H1 (cell line): ENCODE measurements around the gene PTAR1. TPM values are rescaled to one million over a fixed set of nuclear protein-coding genes. Genes with fewer than 3 reads are reported as not detected.

ENCODE experiments used
- CTCF ChIA-PET: fragments of 300-600 bp; sonication (Branson Sonifier 250); formaldehyde crosslinking; loops from one replicate; lab custom pipeline; 2021; ENCODE audit not compliant: partially characterized antibody; lab: Charles Lee
- POLR2A ChIA-PET: fragments of 300-600 bp; sonication (Branson Sonifier 250); formaldehyde crosslinking; loops from one replicate; lab custom pipeline; 2021; ENCODE audit warnings: inconsistent platforms; ENCODE audit not compliant: partially characterized antibody; lab: Charles Lee
- DNase-seq, 2 experiments: peaks; one replicate each; pipeline versions ENCODE4 v3.0.0 to v3.0.0-alpha.2; 2010 to 2022; ENCODE audit warnings: low spot score in 2 of 2, low read depth in 1 of 2, mixed read lengths in 1 of 2
- FAIRE-seq: peaks from 2 replicates; lab custom pipeline; 2011; peaks lifted over from hg19 to GRCh38; lab: Jason Lieb, UNC
- H2AFZ ChIP-seq: 2 replicates; pipeline ENCODE4 v1.8.1; 2012; ENCODE audit warnings: low read length, inconsistent platforms
- H2AK5ac ChIP-seq: 2 replicates; pipeline ENCODE4 v1.6.1; 2013; ENCODE audit warnings: low read depth, low read length
- H2BK120ac ChIP-seq: replicated peaks from 2 replicates; pipeline ENCODE3; 2013; ENCODE audit warnings: low read depth, low read length, inconsistent platforms
- H2BK12ac ChIP-seq: 2 replicates; pipeline ENCODE4 v1.6.1; 2013; ENCODE audit warnings: low read depth, low read length
- H2BK15ac ChIP-seq: 2 replicates; pipeline ENCODE4 v1.6.1; 2013; ENCODE audit warnings: low read length
- H2BK20ac ChIP-seq: 2 replicates; pipeline ENCODE4 v1.6.1; 2013; ENCODE audit warnings: low read length
- H2BK5ac ChIP-seq: 2 replicates; pipeline ENCODE4 v1.6.1; 2013; ENCODE audit warnings: low read depth, low read length
- H3K14ac ChIP-seq: 2 replicates; pipeline ENCODE4 v1.6.1; 2013; ENCODE audit warnings: inconsistent platforms; ENCODE audit not compliant: insufficient read length
- H3K18ac ChIP-seq: 2 replicates; pipeline ENCODE4 v1.6.1; 2013; ENCODE audit warnings: low read length; ENCODE audit errors: extremely low read depth
- H3K23ac ChIP-seq: 2 replicates; pipeline ENCODE4 v1.6.1; 2013; ENCODE audit warnings: inconsistent platforms; ENCODE audit not compliant: insufficient read length
- H3K23me2 ChIP-seq: 2 replicates; pipeline ENCODE4 v1.6.1; 2013; ENCODE audit warnings: low read depth, low read length
- H3K27ac ChIP-seq: 2 replicates; pipeline ENCODE4 v1.6.1; 2011; ENCODE audit warnings: low read depth, low read length, inconsistent platforms
- H3K27me3 ChIP-seq, 4 experiments: replicated peaks in 1 of 4; 1 replicate in 1 of 4; 2 replicates in 3 of 4; pipeline versions ENCODE4 v1.6.1 to v1.8.1; 2011 to 2013; ENCODE audit warnings: low read length in 3 of 4, mild to moderate bottlenecking in 3 of 4, inconsistent platforms in 2 of 4, mixed read lengths in 2 of 4, moderate library complexity in 1 of 4; ENCODE audit not compliant: control insufficient read depth in 3 of 4, insufficient read depth in 3 of 4; ENCODE audit errors: extremely low read depth in 1 of 4
- H3K36me3 ChIP-seq, 4 experiments: 2 replicates each; pipeline versions ENCODE4 v1.6.1 to v1.8.1; 2011 to 2013; ENCODE audit warnings: mild to moderate bottlenecking in 4 of 4, low read length in 3 of 4, moderate library complexity in 2 of 4, control low read depth in 1 of 4, inconsistent platforms in 1 of 4; ENCODE audit not compliant: insufficient read depth in 4 of 4, control insufficient read depth in 2 of 4
- H3K4ac ChIP-seq: replicated peaks from 2 replicates; pipeline ENCODE3; 2013; ENCODE audit warnings: low read length, low read depth, mixed read lengths, inconsistent platforms; ENCODE audit not compliant: insufficient read length
- H3K4me1 ChIP-seq, 4 experiments: replicated peaks in 1 of 4; 1 replicate in 1 of 4; 2 replicates in 3 of 4; pipeline versions ENCODE4 v1.6.1 to v1.8.1; 2011 to 2013; ENCODE audit warnings: low read length in 3 of 4, inconsistent platforms in 2 of 4, mixed read lengths in 1 of 4; ENCODE audit not compliant: insufficient read depth in 4 of 4, control insufficient read depth in 3 of 4
- H3K4me2 ChIP-seq, 2 experiments: 2 replicates each; pipeline versions ENCODE4 v1.6.1 to v1.8.1; 2011 to 2013; ENCODE audit warnings: low read depth in 2 of 2, low read length in 2 of 2, control low read depth in 1 of 2, inconsistent platforms in 1 of 2, mild to moderate bottlenecking in 1 of 2; ENCODE audit not compliant: insufficient read depth in 1 of 2
- H3K4me3 ChIP-seq, 4 experiments: fragments of 200-600, 300-600 bp in 1 of 4; sonication (generic), shearing (Covaris generic), sonication (Bioruptor Twin) in 1 of 4; 2 replicates each; pipeline versions ENCODE4 v1.5.1 to v1.8.1; 2011 to 2016; ENCODE audit warnings: low read length in 4 of 4, low read depth in 3 of 4, control low read depth in 2 of 4, inconsistent platforms in 2 of 4, mild to moderate bottlenecking in 2 of 4, mixed read lengths in 1 of 4, moderate library complexity in 1 of 4; ENCODE audit not compliant: insufficient read depth in 2 of 4; ENCODE audit errors: extremely low read depth in 1 of 4
- H3K56ac ChIP-seq: replicated peaks from 2 replicates; pipeline ENCODE3; 2013; ENCODE audit warnings: low read depth, mild to moderate bottlenecking, mixed read lengths, low read length, inconsistent platforms; ENCODE audit not compliant: insufficient read length
- H3K79me1 ChIP-seq: 2 replicates; pipeline ENCODE4 v1.6.1; 2013; ENCODE audit warnings: low read depth, low read length, control low read depth
- H3K79me2 ChIP-seq, 2 experiments: 2 replicates each; pipeline versions ENCODE4 v1.6.1 to v1.8.1; 2012 to 2013; ENCODE audit warnings: low read length in 2 of 2, mild to moderate bottlenecking in 2 of 2, inconsistent platforms in 1 of 2; ENCODE audit not compliant: insufficient read depth in 2 of 2, control insufficient read depth in 1 of 2
- H3K9ac ChIP-seq, 4 experiments: replicated peaks in 1 of 4; 1 replicate in 1 of 4; 2 replicates in 3 of 4; pipeline versions ENCODE4 v1.6.1 to v1.8.1; 2011 to 2013; ENCODE audit warnings: low read depth in 3 of 4, low read length in 3 of 4, control low read depth in 2 of 4, mild to moderate bottlenecking in 2 of 4, moderate library complexity in 2 of 4, inconsistent platforms in 1 of 4; ENCODE audit errors: extremely low read depth in 1 of 4
- H3K9me3 ChIP-seq, 2 experiments: 2 replicates each; pipeline versions ENCODE4 v1.6.1 to v1.8.1; 2012 to 2013; ENCODE audit warnings: mild to moderate bottlenecking in 2 of 2, moderate library complexity in 2 of 2, control low read depth in 1 of 2, inconsistent platforms in 1 of 2, low read depth in 1 of 2, low read length in 1 of 2, mixed read lengths in 1 of 2; ENCODE audit not compliant: insufficient read depth in 2 of 2
- H4K20me1 ChIP-seq, 2 experiments: replicated peaks in 1 of 2; 2 replicates each; pipeline versions ENCODE3 to v1.8.1; 2011 to 2013; ENCODE audit warnings: inconsistent platforms in 2 of 2, low read length in 2 of 2, mild to moderate bottlenecking in 1 of 2; ENCODE audit not compliant: insufficient read depth in 2 of 2, control insufficient read depth in 1 of 2
- H4K5ac ChIP-seq: 2 replicates; pipeline ENCODE4 v1.6.1; 2013; ENCODE audit warnings: low read length, low read depth, mixed read lengths, inconsistent platforms; ENCODE audit not compliant: insufficient read length
- H4K8ac ChIP-seq: 2 replicates; pipeline ENCODE4 v1.8.0; 2013; ENCODE audit warnings: mild to moderate bottlenecking, moderate library complexity, low read length, inconsistent platforms; ENCODE audit not compliant: insufficient read depth; ENCODE audit errors: extremely low read depth
- H4K91ac ChIP-seq: replicated peaks from 2 replicates; pipeline ENCODE3; 2013; ENCODE audit warnings: low read length, mixed read lengths, inconsistent platforms; ENCODE audit not compliant: insufficient read length
- BCL11A ChIP-seq, 2 experiments: IDR thresholded peaks; one replicate each; pipeline ENCODE4 v1.6.1; 2011; ENCODE audit warnings: low read depth in 2 of 2, low read length in 2 of 2, mild to moderate bottlenecking in 2 of 2
- CBX5 ChIP-seq: fragments of 300-800, 300-1000 bp; sonication (generic); IDR thresholded peaks from 2 replicates; pipeline ENCODE4 v1.7.1; 2016; ENCODE audit warnings: antibody characterized with exemption, low read length, low read depth
- CEBPB ChIP-seq: IDR thresholded peaks from 2 replicates; pipeline ENCODE4 v1.6.1; 2012; ENCODE audit warnings: low read depth, low read length
- CTBP2 ChIP-seq: IDR thresholded peaks from 2 replicates; pipeline ENCODE4 v1.7.0; 2011; ENCODE audit warnings: borderline replicate concordance, mild to moderate bottlenecking, moderate library complexity, mixed read lengths, low read length; ENCODE audit not compliant: insufficient read depth, insufficient read length
- HDAC2 ChIP-seq, 2 experiments: fragments of 300-600 bp in 1 of 2; sonication (generic) in 1 of 2; IDR thresholded peaks; 2 replicates each; pipeline ENCODE4 v1.6.1; 2011 to 2012; ENCODE audit warnings: low read depth in 2 of 2, low read length in 2 of 2, mild to moderate bottlenecking in 2 of 2, moderate library complexity in 2 of 2, borderline replicate concordance in 1 of 2, inconsistent platforms in 1 of 2
- KDM1A ChIP-seq: fragments of 200-600, 300-600 bp; sonication (generic); IDR thresholded peaks from 2 replicates; pipeline ENCODE4 v1.7.1; 2016; ENCODE audit warnings: mild to moderate bottlenecking, low read length, borderline replicate concordance
- KDM5A ChIP-seq: fragments of 200-600 bp; IDR thresholded peaks from 2 replicates; pipeline ENCODE4 v1.7.1; 2012; ENCODE audit warnings: mild to moderate bottlenecking, low read length, inconsistent platforms, mixed read lengths
- POLR2AphosphoS5 ChIP-seq: IDR thresholded peaks from 2 replicates; pipeline ENCODE4 v1.6.1; 2011; ENCODE audit warnings: low read depth, low read length
- POU5F1 ChIP-seq: IDR thresholded peaks from 2 replicates; pipeline ENCODE4 v1.6.1; 2011; ENCODE audit warnings: low read depth, mild to moderate bottlenecking, low read length, moderate library complexity
- RFX5 ChIP-seq: IDR thresholded peaks from 2 replicates; pipeline ENCODE4 v1.6.1; 2011; ENCODE audit warnings: low read depth, low read length, improper control_type of control experiment, borderline replicate concordance
- ZNF274 ChIP-seq: IDR thresholded peaks from 2 replicates; pipeline ENCODE4 v1.7.0; 2012; ENCODE audit warnings: low read length, borderline replicate concordance; ENCODE audit errors: extremely low read depth
- whole genome bisulfite sequencing, 2 experiments: shearing (Covaris generic) in 1 of 2; methylation state at CpG; one replicate each; pipeline versions ENCODE4 v1.1.6 to v1.1.7; 2013 to 2015; ENCODE audit warnings: low lambda C conversion rate in 2 of 2, mixed read lengths in 2 of 2, inconsistent platforms in 1 of 2, low coverage in 1 of 2, missing lambda C conversion rate in 1 of 2; ENCODE audit not compliant: insufficient replicate concordance in 2 of 2, insufficient coverage in 1 of 2, insufficient read length in 1 of 2; ENCODE audit errors: extremely low coverage in 1 of 2, missing lambda C conversion rate in 1 of 2; 5-methylcytosine and 5-hydroxymethylcytosine counted together
- polyA plus RNA-seq, 7 experiments: library from polyadenylated mRNA; depleted of rRNA in 3 of 7; stranded (reverse) in 5 of 7; unstranded in 2 of 7; fragments of >200 nt in 5 of 7; fragments of 200-250 nt in 2 of 7; gene quantifications; 1 replicate in 5 of 7; 2 replicates in 1 of 7; 4 replicates in 1 of 7; pipeline versions ENCODE4 v1.2.1 to v1.2.3, GENCODE V29; 2011 to 2013; ENCODE audit warnings: missing spikeins in 2 of 7, mixed read lengths in 2 of 7
- total RNA-seq: library from RNA; stranded (reverse); fragmentation: NEBNext Ultra II Directional; extraction: Animal tissue kit (Norgen Biotek cat#: 25700); gene quantifications from 2 replicates; pipeline ENCODE4 v1.2.1, GENCODE V29; 2021
- TF ChIP-seq, protein P1 (sequence below): IDR thresholded peaks from 2 replicates; pipeline ENCODE4 v1.6.1; 2012; ENCODE audit warnings: inconsistent platforms

PTAR1 gene
- total and polyA plus RNA-seq, 2 of the 8 experiments (the other 6 are each of a cell fraction or from before 2014, with no cell fraction given): 19.5 to 84.9 TPM

DNA sequence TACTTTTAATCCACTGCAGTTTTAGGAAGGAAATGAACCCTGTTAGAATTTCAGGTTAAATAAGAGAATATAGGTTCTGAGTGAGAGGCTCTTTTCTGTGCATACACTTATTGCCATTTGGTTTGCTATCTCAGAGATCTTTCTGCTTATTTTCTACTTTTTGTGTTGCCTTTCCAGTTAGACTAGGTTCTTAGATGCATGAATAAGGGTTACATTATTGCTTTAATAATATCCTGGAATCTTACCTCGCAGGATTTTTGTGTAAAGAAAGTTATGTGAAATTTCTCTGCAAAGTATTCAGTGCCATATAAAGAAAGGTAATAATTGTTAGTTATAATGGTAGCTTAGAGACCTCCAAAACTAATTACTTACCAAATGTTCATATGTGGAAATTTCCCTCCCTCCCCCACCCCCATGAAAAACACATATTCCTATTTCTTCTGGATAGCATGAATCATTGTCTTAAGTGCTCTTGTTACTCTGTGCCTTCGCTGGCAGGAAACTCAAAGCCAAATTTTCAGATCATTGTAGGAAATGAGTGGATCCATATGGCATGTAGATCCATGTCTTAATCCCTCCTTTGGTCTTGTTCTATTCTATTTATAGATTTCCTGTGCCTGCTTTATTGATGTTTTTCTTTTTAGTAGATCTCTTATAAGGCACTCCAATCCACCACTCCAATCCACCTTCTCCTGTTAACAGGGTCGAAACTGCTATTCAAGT, 84.9 kb downstream of the PTAR1 start:
- Histone ChIP-seq H2BK15ac (no peak overlapping the region), H2AFZ (0 out of 2 replicates have a peak overlapping the region, but pooled peaks have one; percentile 21), H2BK120ac (no peak overlapping the region), H3K14ac (no peak overlapping the region), H3K27ac (no peak overlapping the region), H3K18ac (no peak overlapping the region), H3K36me3 (no peaks in the 10 kb centered on the region), H2BK5ac (no peak overlapping the region), H3K9ac (no peak overlapping the region), H2AK5ac (no peak overlapping the region), H3K56ac (no peak overlapping the region), H4K20me1 (peaks cover 0 to 4% of the 10 kb centered on the region in 2 experiments), H3K79me2 (no peaks in the 10 kb centered on the region; a peak in 1 of 4 replicates), H4K5ac (no peak overlapping the region), H3K4ac (no peak overlapping the region), H4K8ac (no peak overlapping the region), H4K91ac (no peak overlapping the region), H2BK12ac (no peak overlapping the region), H3K27me3 (peaks cover 6 to 23% (median 16%) of the 10 kb centered on the region in 4 experiments), H2BK20ac (no peak overlapping the region), H3K4me3 (no peak overlapping the region), H3K79me1 (no peaks in the 10 kb centered on the region), H3K9me3 (no peaks in the 10 kb centered on the region), H3K4me2 (no peak overlapping the region), H3K23me2 (peaks cover 8% of the 10 kb centered on the region; the same call in 1 of the 2 replicates), H3K4me1 (peaks cover 0 to 4% (median under 1%) of the 10 kb centered on the region in 4 experiments; a peak in 1 of 7 replicates), H3K23ac (no peak overlapping the region)
- POLR2A ChIA-PET: no interaction called here
- FAIRE-seq (no peak), DNase-seq (no peak)
- 84% methylated on average over 3 of the region's 3 CpGs; no CpG with 5 or more reads in 1 of the 2 experiments for WGBS, 2 experiments
- CTCF ChIA-PET: interaction anchor here (1.1 to 3.3 kb wide), 9 partner anchors 11 to 295 kb away, joined by 3 to 14 read pairs (median 4); no protein-coding TSS in a partner anchor
- TF ChIP-seq ZNF274 (no peak), HDAC2 (IDR thresholded peaks at IDR 0.05; ENCODE audit: borderline replicate concordance in 1 of 2, low read depth in 2 of 2, low read length in 2 of 2) (no peak), CBX5 (no peak), KDM1A (no peak), POLR2AphosphoS5 (no peak), POU5F1 (no peak), KDM5A (no peak), CEBPB (no peak), CTBP2 (no peak), RFX5 (no peak), BCL11A (IDR thresholded peaks at IDR 0.05; ENCODE audit: low read depth in 2 of 2, low read length in 2 of 2) (no peak)
- TF ChIP-seq, protein P1, sequence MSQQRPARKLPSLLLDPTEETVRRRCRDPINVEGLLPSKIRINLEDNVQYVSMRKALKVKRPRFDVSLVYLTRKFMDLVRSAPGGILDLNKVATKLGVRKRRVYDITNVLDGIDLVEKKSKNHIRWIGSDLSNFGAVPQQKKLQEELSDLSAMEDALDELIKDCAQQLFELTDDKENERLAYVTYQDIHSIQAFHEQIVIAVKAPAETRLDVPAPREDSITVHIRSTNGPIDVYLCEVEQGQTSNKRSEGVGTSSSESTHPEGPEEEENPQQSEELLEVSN: no peak
